Measurements from ENCODE around the gene GRK3.
"Not testable (repeated sequence)": the region's sequence is repeated elsewhere in the genome, so short reads cannot be mapped to it uniquely, and the experiment has no call there.

GRCh38 chr22:25571969-25572707 lies 7.7 kb downstream of the GRK3 start:
- TF ChIP-seq CTCF, POLR2A (IDR thresholded peaks at IDR 0.05): not testable (repeated sequence)
